ENCODE results near the gene RAD51B. TPM values are rescaled to one million over a fixed set of nuclear protein-coding genes. Genes with fewer than 3 reads are reported as not detected.

Gene RAD51B
- total RNA-seq, 4 donors from 2014 or later = 5.0 to 31.8 (median 20.6) TPM

- in situ Hi-C loops (cut with MboI; ENCODE audit: low pct_ligation_motif_present in 1 of 4, low pct_unique_long_range_greater_than_20kb in 1 of 4, low sequenced_read_pairs in 3 of 4) (loop anchor here (10.0 to 25.0 kb wide), 8 partner anchors 95 to 585 kb away; no protein-coding TSS in a partner anchor), intact Hi-C loops (cut with DNase I; ENCODE audit: low total_unique reads) (loop anchor here (10.0 kb wide), 4 partner anchors 95 to 425 kb away; no protein-coding TSS in a partner anchor)
- peaks cover 57 to 92% (median 74%) of the 10 kb centered on the region in 4 donors for H3K4me1 ChIP-seq
- no peaks in the 10 kb centered on the region for H3K9me3 ChIP-seq
- no peaks in the 10 kb centered on the region for H3K36me3 ChIP-seq
- DNase-seq = peak; percentile 50
- H3K27ac ChIP-seq = peak overlapping the region; percentile 84 to 87 (median 86)
- H3K4me3 ChIP-seq = no peak overlapping the region
- TF ChIP-seq CTCF (IDR thresholded peaks at IDR 0.05) = no peak
- TF ChIP-seq POLR2AphosphoS5 (IDR thresholded peaks at IDR 0.05) = peak; percentile 44 to 89 (median 87)
- no peak for TF ChIP-seq EP300 (IDR thresholded peaks at IDR 0.05; ENCODE audit: low read depth)
- H3K27me3 ChIP-seq = no peaks in the 10 kb centered on the region
- WGBS, 2 donors (ENCODE audit: low coverage in 1 of 2) = 37 to 42% methylated on average over 7 to 9 of the region's 9 CpGs
Measured at GRCh38 chr14:68239988-68240771, 420.6 kb downstream of the RAD51B start.

- peaks cover 64 to 99% (median 81%) of the 10 kb centered on the region in 4 donors for H3K4me1 ChIP-seq
Measured at GRCh38 chr14:68241862-68242487, 422.4 kb downstream of the RAD51B start.

GRCh38 chr14:68243450-68244010 lies 424.0 kb downstream of the RAD51B start:
- intact Hi-C loops (cut with DNase I; ENCODE audit: low total_unique reads) (loop anchor here (10.0 kb wide), 4 partner anchors 99 to 421 kb away; no protein-coding TSS in a partner anchor), in situ Hi-C loops (cut with MboI; ENCODE audit: low pct_ligation_motif_present in 1 of 4, low pct_unique_long_range_greater_than_20kb in 1 of 4, low sequenced_read_pairs in 3 of 4) (loop anchor here (10.0 to 25.0 kb wide), 8 partner anchors 99 to 581 kb away; no protein-coding TSS in a partner anchor)
- Histone ChIP-seq H3K4me1 (peaks cover 73 to 99% (median 91%) of the 10 kb centered on the region in 4 donors), H3K27ac (peak overlapping the region; percentile 84 to 87 (median 86)), H3K4me3 (no peak overlapping the region), H3K27me3 (no peaks in the 10 kb centered on the region), H3K9me3 (no peaks in the 10 kb centered on the region), H3K36me3 (no peaks in the 10 kb centered on the region)
- 52 to 53% methylated on average over 3 of the region's 3 CpGs for WGBS, 2 donors (ENCODE audit: low coverage in 1 of 2)
- no peak for TF ChIP-seq EP300 (IDR thresholded peaks at IDR 0.05; ENCODE audit: low read depth)
- no peak for TF ChIP-seq CTCF (IDR thresholded peaks at IDR 0.05)
- TF ChIP-seq POLR2AphosphoS5 (IDR thresholded peaks at IDR 0.05) = no peak
- no peak for TF ChIP-seq POLR2A (IDR thresholded peaks at IDR 0.05)
- DNase-seq = no peak

More at GRCh38 chr14:68241862-68242487, 422.4 kb downstream of the RAD51B start:
- no peak for DNase-seq
- no peaks in the 10 kb centered on the region for H3K36me3 ChIP-seq
- H3K27ac ChIP-seq = peak overlapping the region; percentile 84 to 87 (median 86)
- 63 to 72% methylated on average over 3 to 6 of the region's 6 CpGs for WGBS, 2 donors (ENCODE audit: low coverage in 1 of 2)
- in situ Hi-C loops (cut with MboI; ENCODE audit: low pct_ligation_motif_present in 1 of 4, low pct_unique_long_range_greater_than_20kb in 1 of 4, low sequenced_read_pairs in 3 of 4) = loop anchor here (10.0 to 25.0 kb wide), 8 partner anchors 97 to 583 kb away; no protein-coding TSS in a partner anchor
- no peaks in the 10 kb centered on the region for H3K9me3 ChIP-seq
- no peak overlapping the region for H3K4me3 ChIP-seq
- TF ChIP-seq POLR2AphosphoS5 (IDR thresholded peaks at IDR 0.05) = no peak
- no peak for TF ChIP-seq CTCF (IDR thresholded peaks at IDR 0.05)
- TF ChIP-seq POLR2A (IDR thresholded peaks at IDR 0.05) = no peak
- TF ChIP-seq EP300 (IDR thresholded peaks at IDR 0.05; ENCODE audit: low read depth) = no peak
- intact Hi-C loops (cut with DNase I; ENCODE audit: low total_unique reads) = loop anchor here (10.0 kb wide), 4 partner anchors 97 to 423 kb away; no protein-coding TSS in a partner anchor
- H3K27me3 ChIP-seq = no peaks in the 10 kb centered on the region
